H1 (cell line): ENCODE data around the gene TSPAN5. TPM values are rescaled to one million over a fixed set of nuclear protein-coding genes. Genes with fewer than 3 reads are reported as not detected.

ENCODE experiments used
- MAX ChIP-seq: IDR thresholded peaks from 2 replicates; pipeline ENCODE4 v1.6.1; 2012; ENCODE audit warnings: inconsistent platforms
- SIN3A ChIP-seq, 2 experiments: IDR thresholded peaks in 1 of 2; conservative IDR thresholded peaks in 1 of 2; 2 replicates each; pipeline ENCODE4 v1.6.1; 2011 to 2012; ENCODE audit warnings: low read length in 2 of 2, improper control_type of control experiment in 1 of 2, low read depth in 1 of 2, mild to moderate bottlenecking in 1 of 2
- polyA plus RNA-seq, 7 experiments: library from polyadenylated mRNA; depleted of rRNA in 3 of 7; stranded (reverse) in 5 of 7; unstranded in 2 of 7; fragments of >200 nt in 5 of 7; fragments of 200-250 nt in 2 of 7; gene quantifications; 1 replicate in 5 of 7; 2 replicates in 1 of 7; 4 replicates in 1 of 7; pipeline versions ENCODE4 v1.2.1 to v1.2.3, GENCODE V29; 2011 to 2013; ENCODE audit warnings: missing spikeins in 2 of 7, mixed read lengths in 2 of 7
- total RNA-seq: library from RNA; stranded (reverse); fragmentation: NEBNext Ultra II Directional; extraction: Animal tissue kit (Norgen Biotek cat#: 25700); gene quantifications from 2 replicates; pipeline ENCODE4 v1.2.1, GENCODE V29; 2021

The TSPAN5 gene
- total and polyA plus RNA-seq, 2 of the 8 experiments (the other 6 are each of a cell fraction or from before 2014, with no cell fraction given), result 17.6 to 21.2 TPM

GRCh38 chr4:98539299-98539698 lies 119.1 kb downstream of the TSPAN5 start (continued):
- TF ChIP-seq SIN3A (conservative IDR thresholded peaks at IDR 0.05 in 1 of 2, IDR thresholded peaks at IDR 0.05 in 1 of 2; ENCODE audit: low read depth in 1 of 2, low read length in 2 of 2) (no peak), MAX (no peak)
